SH-SY5Y (cell line): ENCODE results near the gene NPRL2.

Experiments used
- GATA2 ChIP-seq: IDR thresholded peaks from 2 replicates; pipeline ENCODE4 v1.6.1; 2011; ENCODE audit warnings: mild to moderate bottlenecking, low read depth, low read length
- GATA3 ChIP-seq: IDR thresholded peaks from 2 replicates; pipeline ENCODE4 v1.6.1; 2011; ENCODE audit warnings: low read depth, mild to moderate bottlenecking, low read length, moderate library complexity

NPRL2 gene

DNA sequence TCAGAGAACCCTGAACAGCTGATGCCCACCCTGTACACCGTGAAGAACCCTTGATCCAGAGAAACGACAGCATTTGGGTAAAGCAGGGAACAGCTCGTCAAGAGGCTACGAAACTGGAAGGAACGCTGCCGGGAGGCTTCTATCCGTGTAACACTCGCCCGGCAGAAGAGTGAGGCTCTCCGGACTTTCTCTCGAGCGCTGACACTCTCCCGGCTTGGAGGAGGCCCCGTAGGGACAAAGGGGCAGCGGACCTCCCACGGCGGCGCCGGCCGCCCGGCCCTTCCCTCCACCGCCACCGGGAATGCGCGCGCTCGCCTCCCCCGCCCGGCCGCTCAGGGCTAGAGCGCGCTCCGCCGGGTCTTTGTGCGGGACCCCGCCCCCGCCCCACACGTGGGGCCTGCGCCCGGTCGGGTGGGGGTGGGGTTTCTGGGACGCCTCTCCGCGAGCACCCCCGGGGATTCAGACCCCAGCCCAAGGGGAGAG is 29.7 kb downstream of the NPRL2 start:
- TF ChIP-seq GATA2 = no peak
- no peak for TF ChIP-seq GATA3

GRCh38 chr3:50319894-50320625 is 30.5 kb downstream of the NPRL2 start:
- TF ChIP-seq GATA2 (no peak), GATA3 (no peak)

- TF ChIP-seq GATA2 (no peak), GATA3 (no peak)
These were observed 31.2 kb downstream of the NPRL2 start for GRCh38 chr3:50319181-50319893.

GRCh38 chr3:50318615-50319014 is 32.0 kb downstream of the NPRL2 start:
- TF ChIP-seq GATA3 (no peak), GATA2 (no peak)

GRCh38 chr3:50318163-50318562 is 32.4 kb downstream of the NPRL2 start:
- TF ChIP-seq GATA2 = no peak
- TF ChIP-seq GATA3 = no peak

GRCh38 chr3:50317300-50317699 is 33.3 kb downstream of the NPRL2 start:
- TF ChIP-seq GATA3 (no peak), GATA2 (no peak)

DNA sequence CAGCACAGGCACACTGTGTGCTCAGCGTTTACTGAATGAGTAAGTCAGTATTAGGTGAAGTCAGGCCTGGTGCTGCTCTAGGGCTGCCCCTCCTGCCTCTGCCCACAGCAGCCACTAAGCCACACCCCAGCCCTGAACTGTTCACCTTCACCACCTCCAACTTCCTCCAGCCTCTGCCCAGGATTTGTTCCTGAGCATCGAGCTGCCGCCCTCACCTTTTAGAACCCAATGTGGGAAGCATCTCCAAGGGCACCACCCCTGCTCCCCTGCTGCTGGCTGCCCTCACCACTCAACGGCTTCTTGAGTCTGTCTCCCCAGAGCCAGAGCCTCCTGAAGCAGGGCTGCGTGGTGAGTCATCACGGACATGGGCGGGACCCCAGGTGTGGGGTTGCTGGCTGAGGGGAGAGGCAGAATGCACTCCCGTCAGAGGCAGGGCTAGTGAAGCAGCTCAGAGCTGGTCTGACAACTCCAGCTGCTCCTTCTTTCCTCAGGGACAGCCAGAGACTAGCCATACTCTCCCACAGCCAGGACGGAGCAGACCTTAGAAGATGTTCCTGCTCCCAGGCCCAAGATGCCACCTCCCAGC is 33.8 kb downstream of the NPRL2 start:
- TF ChIP-seq GATA2 (no peak), GATA3 (no peak)

DNA sequence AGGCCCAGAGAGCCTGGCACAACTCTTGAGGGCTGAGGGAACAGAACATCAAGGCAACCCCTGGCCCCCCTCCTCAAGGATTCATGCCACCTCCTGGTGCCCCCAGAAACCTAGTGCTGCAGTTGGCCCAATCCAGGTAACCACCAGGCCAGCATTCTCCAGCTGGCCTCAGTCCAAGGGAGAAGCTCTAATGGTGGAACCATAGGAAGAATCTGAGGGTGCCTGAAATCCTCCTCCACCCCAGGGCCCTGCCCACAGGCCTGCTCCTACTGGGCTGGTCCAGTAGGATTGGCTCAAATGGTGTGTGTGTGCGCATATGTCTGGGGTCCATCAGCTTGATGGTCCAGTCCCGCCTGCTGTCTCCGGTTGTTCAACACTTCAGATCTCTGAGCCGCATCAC is 35.8 kb downstream of the NPRL2 start:
- no peak for TF ChIP-seq GATA2
- TF ChIP-seq GATA3 = no peak

DNA sequence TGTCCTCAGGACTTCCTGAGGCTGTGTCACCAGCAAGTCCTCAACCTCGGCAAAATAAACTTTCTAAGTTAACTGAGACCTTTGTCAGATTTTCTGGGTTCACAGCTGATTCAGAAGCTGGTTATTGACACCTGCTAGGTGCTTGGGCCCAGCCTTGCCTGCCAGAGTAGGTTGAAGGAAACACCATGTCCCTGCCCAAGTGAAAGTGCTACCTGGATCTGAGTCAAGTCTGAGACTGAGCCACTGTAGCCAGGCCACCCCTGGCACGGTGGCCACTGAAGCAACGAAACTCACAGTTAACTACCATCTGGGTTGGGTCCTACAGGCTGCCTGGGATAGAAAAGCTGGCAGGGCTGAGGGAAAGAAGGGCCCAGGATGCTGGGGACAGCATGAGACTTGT is 36.2 kb downstream of the NPRL2 start:
- TF ChIP-seq GATA2 = no peak
- no peak for TF ChIP-seq GATA3

- TF ChIP-seq GATA2 (no peak), GATA3 (no peak)
These were observed 46.0 kb downstream of the NPRL2 start for GRCh38 chr3:50304601-50305000.

DNA sequence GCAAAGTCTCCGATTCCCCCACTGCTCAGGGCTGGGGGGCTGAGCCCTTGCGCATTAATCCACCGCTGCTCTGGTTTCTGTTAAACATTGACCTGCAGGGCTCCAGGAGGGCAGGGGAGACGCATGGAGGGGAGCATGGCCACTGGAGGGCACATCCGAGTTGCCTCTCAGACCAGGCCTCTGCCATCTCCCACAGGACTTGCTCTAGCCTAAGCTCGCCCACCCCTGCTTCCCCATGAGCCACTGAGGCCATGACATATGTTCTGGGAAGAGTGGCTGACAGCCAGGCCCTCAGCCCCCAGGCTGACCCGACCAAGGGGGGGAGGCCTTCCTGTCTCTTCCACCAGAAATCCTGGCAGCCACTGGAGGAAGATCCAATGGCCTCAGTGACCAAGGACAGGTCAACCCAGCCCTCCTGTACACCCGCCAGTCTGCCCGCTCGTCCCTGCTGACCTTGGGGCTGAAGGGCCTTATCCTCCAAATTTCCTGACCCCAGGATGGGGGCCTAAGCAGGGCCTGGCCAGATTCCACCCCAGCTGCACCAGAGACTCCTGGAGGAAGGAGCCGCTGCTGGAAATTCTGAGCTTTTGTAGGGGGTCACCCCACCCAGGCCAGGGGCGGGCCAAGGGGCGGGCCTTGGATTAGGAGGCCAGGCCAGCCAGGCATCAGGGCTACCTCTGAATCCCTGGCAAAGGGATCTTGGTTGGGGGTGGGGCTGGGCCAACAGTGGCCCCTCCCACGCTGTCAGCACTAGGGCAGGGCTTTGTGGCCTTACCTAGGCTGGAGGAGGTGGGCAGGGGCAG is 47.4 kb downstream of the NPRL2 start, which contains the start of gene HYAL1:
Gene HYAL1, minus strand, starts transcription at position 562 of the 803 bp plus-strand sequence. CDS start 618 bp downstream, outside the sequence.
- TF ChIP-seq GATA3 (no peak), GATA2 (no peak)

GRCh38 chr3:50302095-50303012 is 48.2 kb downstream of the NPRL2 start:
- no peak for TF ChIP-seq GATA3

DNA sequence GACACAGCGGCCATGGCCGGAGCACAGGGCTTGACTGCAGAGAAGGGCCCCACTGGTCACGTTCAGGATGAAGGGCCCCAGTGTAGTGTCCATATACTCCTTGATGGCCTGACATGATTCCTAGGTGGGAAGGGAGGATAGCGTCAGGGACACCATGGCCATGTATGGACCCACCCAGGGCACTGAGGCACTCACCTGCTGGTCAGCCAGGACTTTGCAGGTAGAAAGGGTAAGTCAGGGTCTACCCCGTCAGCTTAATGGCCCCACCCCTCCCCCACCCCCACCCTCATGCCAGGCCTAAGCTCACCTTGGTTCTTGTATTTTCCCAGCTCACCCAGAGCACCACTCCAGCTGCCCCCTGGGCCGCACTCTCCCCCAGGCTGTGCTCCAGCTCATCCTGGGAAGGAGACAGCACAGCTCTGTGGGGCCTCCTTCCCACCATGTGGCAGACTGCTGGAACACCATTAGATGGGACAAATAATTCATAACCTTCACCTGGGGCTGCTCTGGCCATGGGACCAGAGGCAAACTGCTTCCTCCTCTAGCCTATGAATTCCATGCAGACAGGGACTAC is 49.8 kb downstream of the NPRL2 start:
- TF ChIP-seq GATA2 (no peak), GATA3 (no peak)
